HG03039 (cell line): Measurements from ENCODE around the gene FKBP5.
"Not testable (repeated sequence)": the region's sequence is repeated elsewhere in the genome, so short reads cannot be mapped to it uniquely, and the experiment has no call there.

Experiments
- ATAC-seq: cut with Tn5 transposase; IDR thresholded peaks from one replicate; pipeline ENCODE4 v1.9.1; 2021; ENCODE audit warnings: mild to moderate bottlenecking, moderate library complexity; ENCODE audit not compliant: unreplicated experiment

The FKBP5 gene

DNA sequence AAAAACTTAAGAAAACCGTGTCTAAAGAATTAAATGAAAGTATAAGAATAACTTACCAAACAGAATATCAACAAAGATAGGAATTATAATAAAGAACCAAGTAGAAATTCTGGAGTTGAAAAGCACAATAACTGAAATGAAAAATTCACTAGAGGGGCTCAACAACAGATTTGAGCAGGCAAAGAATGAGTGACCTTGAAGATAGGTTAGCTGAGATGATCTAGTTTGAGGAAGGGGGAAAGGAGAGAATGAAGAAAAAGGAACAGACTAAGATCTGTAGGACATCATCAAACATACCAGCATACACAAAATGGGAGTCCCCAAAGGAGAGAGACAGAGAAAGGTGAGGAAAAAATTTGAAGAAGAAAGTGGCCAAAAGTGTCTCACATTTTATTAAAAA, 138.3 kb downstream of the FKBP5 start:
- ATAC-seq: no peak

DNA sequence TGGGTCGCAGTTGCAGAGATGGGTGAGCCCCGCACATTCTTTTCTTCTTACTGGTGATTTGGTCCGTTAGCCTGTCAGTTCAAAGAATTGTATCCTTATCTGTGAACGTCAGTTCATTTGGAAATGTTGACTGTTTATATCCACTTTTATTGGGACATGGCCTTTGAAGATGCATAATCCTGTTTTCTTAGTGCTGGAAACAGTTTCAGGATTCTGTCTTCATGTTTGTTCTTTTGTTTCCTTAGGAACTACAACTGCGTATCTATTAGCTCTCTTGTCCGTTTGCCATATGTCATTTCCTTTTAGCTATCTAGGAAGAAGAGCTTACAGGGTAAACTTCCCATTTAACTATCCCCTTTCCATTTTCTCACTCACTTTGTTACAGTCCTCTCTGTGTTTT, 141.0 kb downstream of the FKBP5 start:
- no peak for ATAC-seq

DNA sequence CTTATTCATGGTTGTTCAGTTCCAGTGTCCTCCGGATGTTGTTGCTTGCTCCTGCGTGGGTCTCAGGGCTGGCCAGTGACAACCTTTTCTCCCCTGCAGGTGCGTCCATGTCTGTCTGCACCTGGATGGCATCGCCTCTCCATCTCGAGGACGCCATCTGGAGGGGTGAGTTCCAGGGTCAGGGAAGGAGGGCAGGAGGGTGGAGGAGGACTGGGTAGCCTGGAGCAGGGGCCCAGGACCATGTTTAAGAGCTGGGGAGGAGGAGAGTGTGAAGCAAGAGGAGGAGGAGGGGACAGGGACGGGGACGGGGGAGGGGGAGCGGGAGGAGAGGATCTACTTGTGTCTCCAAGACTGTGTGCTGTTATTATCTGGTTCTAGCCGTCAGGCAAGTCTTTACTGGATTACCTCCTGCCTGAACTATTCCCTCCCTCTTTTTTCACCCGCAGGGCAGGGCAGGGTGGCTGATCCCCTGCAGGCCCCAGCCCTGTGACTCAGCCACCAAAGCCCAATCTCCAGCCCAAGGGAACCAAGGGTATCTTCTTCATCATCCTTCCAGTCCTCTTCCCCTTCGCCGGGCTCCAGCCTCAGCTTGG, 143.8 kb downstream of the FKBP5 start:
- no peak for ATAC-seq

DNA sequence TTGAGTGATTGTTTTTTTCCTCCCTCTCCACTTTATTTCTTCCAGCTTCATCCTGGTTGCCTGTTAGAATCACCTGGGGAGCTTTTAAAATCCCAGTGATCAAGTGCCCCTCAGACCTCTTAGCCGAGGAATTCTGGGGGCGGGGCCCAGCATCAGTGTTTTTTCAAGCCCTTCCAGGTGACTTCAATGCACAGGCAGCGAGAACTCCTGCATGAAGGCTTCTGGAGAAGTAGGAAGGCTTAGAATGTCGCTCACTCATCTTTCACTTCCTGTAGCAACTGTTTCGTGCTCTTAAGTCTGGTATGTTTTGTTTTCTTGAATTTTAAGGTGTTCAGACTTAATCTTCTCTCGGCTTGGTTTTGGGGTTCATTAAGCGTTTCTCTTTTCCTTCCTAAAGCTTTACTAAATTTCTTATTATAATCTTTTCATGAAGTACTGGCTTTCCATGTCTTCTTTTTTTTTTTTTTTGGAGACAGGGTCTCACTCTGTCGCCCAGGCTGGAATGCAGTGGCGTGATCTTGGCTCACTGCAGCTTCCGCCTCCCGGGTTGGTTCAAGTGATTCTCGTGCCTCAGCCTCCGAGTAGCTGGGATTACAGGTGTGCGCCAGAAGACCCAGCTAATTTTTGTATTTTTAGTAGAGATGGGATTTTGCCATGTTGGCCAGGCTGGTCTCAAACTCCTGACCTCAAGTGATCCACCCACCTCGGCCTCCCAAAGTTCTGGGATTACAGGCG, 145.1 kb downstream of the FKBP5 start:
- no peak for ATAC-seq

DNA sequence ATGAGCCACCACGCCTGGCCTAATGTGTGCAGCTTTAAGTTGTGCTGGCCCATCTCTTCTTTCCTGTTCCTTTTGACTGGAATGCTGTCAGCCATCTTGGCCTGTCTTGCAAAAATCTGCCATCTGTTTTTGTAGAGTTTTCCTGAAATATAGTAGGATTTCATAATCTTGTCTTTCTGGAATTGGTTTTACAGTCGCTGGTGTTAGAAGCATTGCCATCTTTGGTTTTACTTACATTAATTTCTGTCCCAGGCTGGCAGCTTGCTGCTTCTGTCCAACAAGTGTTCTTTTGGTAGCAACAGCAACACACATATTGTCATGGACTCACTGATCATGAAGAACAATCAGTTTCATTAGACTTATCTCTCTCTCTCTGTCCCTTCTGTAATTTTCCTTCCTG, 146.9 kb downstream of the FKBP5 start:
- no peak for ATAC-seq

DNA sequence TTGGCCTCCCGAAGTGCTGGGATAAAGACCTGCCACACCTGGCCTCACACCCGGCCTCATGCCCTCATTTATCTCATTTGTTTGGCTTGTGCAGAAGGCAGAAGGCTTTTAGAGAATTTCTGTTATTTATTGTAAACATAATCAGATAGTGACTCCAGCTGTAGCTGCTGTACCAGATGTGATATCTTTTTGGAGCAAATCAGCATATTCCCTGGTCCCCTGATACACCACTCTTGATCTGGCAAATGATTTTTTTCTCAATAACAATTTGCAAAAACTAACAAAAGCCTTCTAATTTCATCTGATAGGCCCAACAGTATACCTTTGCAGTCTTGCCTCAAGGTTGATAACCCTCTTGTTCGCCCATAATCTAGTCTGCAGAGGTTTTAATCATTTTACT, 149.5 kb downstream of the FKBP5 start:
- no peak for ATAC-seq

DNA sequence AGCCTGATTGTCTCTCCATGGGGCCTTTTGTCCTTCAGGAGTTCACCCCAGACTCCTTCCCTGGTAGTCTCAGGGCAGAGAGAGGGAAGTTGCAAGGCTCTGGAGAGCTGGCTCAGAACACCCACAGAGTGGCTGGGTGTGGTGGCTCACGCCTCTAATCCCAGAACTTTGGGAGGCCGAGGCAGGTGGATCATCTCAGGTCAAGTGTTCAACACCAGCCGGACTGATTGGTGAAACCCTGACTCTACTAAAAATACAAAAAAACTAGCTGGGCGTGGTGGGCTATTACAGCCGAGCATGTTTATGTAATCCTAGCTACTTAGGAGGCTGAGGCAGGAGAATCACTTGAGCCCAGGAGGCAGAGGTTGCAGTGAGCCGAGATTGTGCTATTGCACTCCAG, 152.9 kb downstream of the FKBP5 start:
- ATAC-seq: not testable (repeated sequence)

DNA sequence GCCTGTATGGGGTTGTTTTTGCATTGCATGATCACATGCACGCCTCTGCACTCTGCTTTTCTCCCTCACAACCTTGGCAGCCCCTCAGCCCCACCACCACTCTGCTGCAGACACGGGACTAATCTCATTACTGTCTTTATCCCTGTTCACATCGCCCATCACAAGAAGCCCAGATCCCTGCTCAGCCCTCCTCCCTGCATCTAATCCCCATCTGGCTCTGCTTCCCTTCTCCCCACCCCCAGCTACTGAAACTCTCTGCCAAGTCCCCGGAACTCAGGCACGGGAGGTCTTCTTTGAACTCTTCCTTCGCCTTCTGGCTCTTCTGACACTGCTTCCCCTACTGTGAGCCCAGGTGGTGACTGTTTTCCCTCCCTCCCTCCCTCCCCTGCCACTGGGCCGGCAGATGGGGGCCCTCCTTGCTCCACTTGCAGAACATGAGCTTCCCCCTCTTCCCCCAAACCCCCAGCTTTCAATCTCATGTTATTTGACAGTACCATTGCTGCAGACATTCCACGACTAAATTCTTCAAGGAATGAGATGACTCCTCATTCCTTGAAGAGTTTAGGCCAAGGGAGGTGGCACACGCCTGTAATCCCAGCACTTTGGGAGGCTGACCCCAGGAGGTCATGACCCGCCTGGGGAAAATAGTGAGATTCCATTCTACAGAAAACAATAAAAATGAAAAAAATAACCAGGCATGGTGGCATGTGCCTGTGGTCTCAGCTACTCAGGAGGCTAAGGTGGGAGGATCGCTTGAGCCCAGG, 154.1 kb downstream of the FKBP5 start:
- ATAC-seq: no peak

DNA sequence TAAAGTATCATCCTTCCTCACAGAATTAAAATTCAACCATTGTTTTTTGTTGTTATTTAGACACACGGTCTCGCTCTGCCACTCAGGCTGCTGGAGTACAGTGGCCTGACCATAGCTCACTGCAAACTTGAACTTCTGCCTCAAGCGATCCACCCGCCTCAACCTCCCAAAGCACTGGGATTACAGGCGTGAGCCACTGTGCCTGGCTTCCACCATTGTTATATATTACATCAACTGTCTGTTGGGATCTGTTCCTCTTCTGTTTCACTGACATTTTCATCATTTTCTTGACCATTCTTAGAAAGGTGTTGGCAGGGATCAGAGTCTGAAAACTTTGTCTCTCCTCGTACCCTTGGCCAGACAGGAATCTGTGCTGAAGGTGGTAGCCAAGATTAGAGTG, 154.7 kb downstream of the FKBP5 start:
- no peak for ATAC-seq

DNA sequence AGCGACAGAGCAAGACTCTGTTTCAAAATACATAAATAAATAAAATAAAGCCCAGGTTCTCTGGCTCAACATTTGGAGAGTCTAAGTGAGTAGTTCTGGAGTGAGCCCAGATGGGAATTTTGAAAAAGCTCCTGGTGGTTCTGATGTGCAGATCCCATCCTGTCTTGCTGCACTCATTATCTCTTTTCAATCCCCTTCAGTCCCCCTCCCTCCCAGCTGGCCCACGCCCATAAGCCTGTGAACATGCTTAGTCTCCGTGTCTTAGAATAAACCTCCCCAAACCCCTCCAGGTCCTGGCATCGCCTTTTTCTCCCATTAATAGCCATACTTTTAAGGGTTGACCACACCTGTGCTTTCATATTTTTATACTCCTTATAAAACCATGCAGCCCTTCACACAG, 156.6 kb downstream of the FKBP5 start:
- ATAC-seq: no peak

DNA sequence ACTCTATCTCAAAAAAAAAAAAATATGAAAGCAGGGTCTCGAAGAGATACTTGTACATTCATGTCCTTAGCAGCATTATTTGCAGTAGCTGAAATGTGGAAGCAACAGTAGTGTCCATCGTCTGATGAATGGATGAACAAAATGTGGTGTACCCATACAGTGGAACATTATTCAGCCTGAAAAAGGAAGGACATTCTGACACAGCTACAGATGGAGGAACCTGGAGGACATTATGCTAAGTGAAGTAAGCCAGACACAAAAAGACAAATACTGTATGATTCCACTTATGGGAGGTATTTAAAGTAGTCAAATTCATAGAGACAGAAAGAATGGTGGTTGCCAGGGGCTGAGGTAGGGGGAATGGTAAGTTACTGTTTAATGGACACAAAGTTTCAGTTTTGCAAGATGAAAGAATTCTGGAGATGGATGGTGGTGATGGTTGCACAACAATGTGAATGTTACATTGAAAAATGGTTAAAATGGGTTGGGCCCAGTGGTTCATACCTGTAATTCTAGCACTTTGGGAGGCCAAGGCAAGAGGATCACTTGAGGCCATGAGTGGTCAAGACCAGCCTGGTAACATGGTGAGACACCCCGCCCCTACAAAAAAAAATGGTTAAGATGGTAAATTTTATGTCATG, 164.2 kb downstream of the FKBP5 start:
- no peak for ATAC-seq
